K562 (cell line): Measurements from ENCODE around the gene MACF1. TPM values are rescaled to one million over a fixed set of nuclear protein-coding genes. Genes with fewer than 3 reads are reported as not detected.

ENCODE experiments used
- CHD1 ChIP-seq: fragments of 200-600 bp; sonication (generic); IDR thresholded peaks from one replicate; pipeline ENCODE4 v1.6.1; 2012; ENCODE audit warnings: mild to moderate bottlenecking, moderate library complexity, low read length, inconsistent platforms
- GTF2F1 ChIP-seq: IDR thresholded peaks from 2 replicates; pipeline ENCODE4 v1.6.1; 2011; ENCODE audit warnings: low read depth, low read length, improper control_type of control experiment
- HOXB6 ChIP-seq: fragments of 250-450 bp; sonication (Bioruptor Pico); IDR thresholded peaks from 2 replicates; pipeline ENCODE4 v1.5.1; 2022; ENCODE audit warnings: mild to moderate bottlenecking, borderline replicate concordance
- NCOA2 ChIP-seq, 2 experiments: fragments of 450-650 bp; IDR thresholded peaks; 2 replicates each; pipeline ENCODE4 v1.6.1; 2018; ENCODE audit warnings: mild to moderate bottlenecking in 2 of 2, moderate library complexity in 1 of 2; ENCODE audit not compliant: partially characterized antibody in 2 of 2
- PHF20 ChIP-seq: fragments of 450-650 bp; IDR thresholded peaks from 2 replicates; pipeline ENCODE4 v1.6.1; 2018; ENCODE audit not compliant: partially characterized antibody
- POLR2H ChIP-seq: IDR thresholded peaks from 2 replicates; pipeline ENCODE4 v1.6.1; 2016; ENCODE audit warnings: missing genetic modification characterization, low read depth, mild to moderate bottlenecking, control low read depth, missing compliant biosample characterization, moderate library complexity
- RFX1 ChIP-seq: fragments of 450-650 bp; IDR thresholded peaks from 2 replicates; pipeline ENCODE4 v1.6.1; 2016; ENCODE audit warnings: mild to moderate bottlenecking, moderate library complexity
- SP1 ChIP-seq: sonication (generic); formaldehyde crosslinking; IDR thresholded peaks from 2 replicates; pipeline ENCODE4 v1.8.1; 2022; ENCODE audit warnings: mild to moderate bottlenecking, missing genetic modification reagents
- SRSF7 ChIP-seq: fragments of 200-400 bp; formaldehyde crosslinking; optimal IDR thresholded peaks from 2 replicates; pipeline ENCODE3; 2017; ENCODE audit warnings: mild to moderate bottlenecking, low read depth, low read length
- ZNF121 ChIP-seq: sonication (generic); formaldehyde crosslinking; conservative IDR thresholded peaks from 2 replicates; pipeline ENCODE4 v1.8.0; 2022; ENCODE audit warnings: missing genetic modification reagents
- ZNF175 ChIP-seq: fragments of 200-800 bp; sonication (Bioruptor generic); IDR thresholded peaks from 2 replicates; pipeline ENCODE4 v1.6.1; 2016; ENCODE audit warnings: low read depth, mild to moderate bottlenecking, missing genetic modification characterization, missing compliant biosample characterization
- ZNF212 ChIP-seq: fragments of 450-650 bp; formaldehyde crosslinking; IDR thresholded peaks from 2 replicates; pipeline ENCODE4 v1.4.0; 2020; ENCODE audit warnings: mild to moderate bottlenecking
- ZNF24 ChIP-seq: fragments of 450-650 bp; IDR thresholded peaks from 2 replicates; pipeline ENCODE4 v1.6.1; 2016
- polyA plus RNA-seq, 8 experiments: library from polyadenylated mRNA; depleted of rRNA in 4 of 8; stranded (reverse) in 5 of 8; unstranded in 3 of 8; fragments of >200 nt; fragmentation: Nextera tagmentation in 2 of 8; fragmentation: Illumina TruSeq in 1 of 8; extraction: Ambion mirVana in 2 of 8; extraction: Trizol in 1 of 8; gene quantifications; 2 replicates each; pipeline versions ENCODE4 v1.2.1 to v1.2.3, GENCODE V29; 2011 to 2014; ENCODE audit warnings: inconsistent platforms in 1 of 8, missing spikeins in 1 of 8
- total RNA-seq, 7 experiments: library from RNA; depleted of rRNA in 6 of 7; stranded (reverse); fragments of >200 nt in 6 of 7; fragmentation: Illumina TruSeq in 2 of 7; extraction: Trizol in 2 of 7; gene quantifications; 2 replicates each; pipeline versions ENCODE4 v1.2.1 to v1.2.3, GENCODE V29; 2011 to 2021; ENCODE audit warnings: low replicate concordance in 1 of 7
- TF ChIP-seq, protein P1 (sequence below): sonication (generic); formaldehyde crosslinking; IDR thresholded peaks from 2 replicates; pipeline ENCODE4 v1.4.0; 2020; ENCODE audit warnings: mild to moderate bottlenecking, missing genetic modification reagents
- TF ChIP-seq, protein P2 (sequence below): sonication (generic); formaldehyde crosslinking; IDR thresholded peaks from 2 replicates; pipeline ENCODE4 v1.8.0; 2022; ENCODE audit warnings: mild to moderate bottlenecking, missing genetic modification reagents
- TF ChIP-seq, protein P3 (sequence below): IDR thresholded peaks from 3 replicates; pipeline ENCODE4 v1.6.1; 2011; ENCODE audit warnings: borderline replicate concordance, mild to moderate bottlenecking; ENCODE audit not compliant: insufficient read length, insufficient read depth

The MACF1 gene
- total and polyA plus RNA-seq, 9 of the 15 experiments (the other 6 are each of a cell fraction or from before 2014, with no cell fraction given) = 13.2 to 232 (median 112) TPM

DNA sequence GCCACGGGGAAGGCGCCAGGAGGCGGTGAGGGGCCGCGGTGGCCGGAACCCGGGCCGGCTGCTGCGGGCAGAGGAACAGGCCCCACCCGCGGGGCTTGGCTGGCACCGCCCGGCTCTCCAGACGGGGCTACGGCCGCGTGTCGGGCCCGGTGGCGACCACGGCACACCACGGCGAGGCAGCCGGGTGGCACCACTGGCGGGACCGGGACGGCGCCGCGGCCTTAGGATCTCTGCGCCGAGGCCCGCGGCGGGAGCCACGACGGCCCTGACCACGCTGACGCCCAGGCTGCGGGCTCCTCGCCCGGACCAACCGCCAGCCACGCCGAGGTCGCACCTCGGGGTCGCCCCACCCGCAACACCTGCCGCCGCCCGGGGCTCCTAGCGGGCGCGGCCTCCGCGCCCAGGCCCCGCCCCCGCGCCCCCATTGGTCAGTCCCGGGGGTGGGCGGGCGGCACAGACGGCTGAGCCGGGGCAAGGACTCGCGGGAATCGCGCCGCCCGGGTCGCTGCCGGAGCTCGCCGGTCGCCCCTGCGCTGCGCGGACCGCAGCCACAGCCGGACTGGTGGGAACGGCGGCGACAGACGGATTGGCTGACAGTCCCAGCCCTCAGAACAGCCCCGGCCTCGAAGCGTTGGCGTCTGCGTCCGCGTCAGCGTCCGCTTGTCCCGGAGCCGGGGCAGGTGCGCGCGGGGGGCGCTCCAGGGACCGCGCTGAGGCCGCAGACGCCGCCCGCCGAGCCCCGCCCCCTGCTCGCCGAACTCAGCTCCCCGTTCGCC lies 286.8 kb downstream of the MACF1 start, which contains the start of gene BMP8A (continued):
- TF ChIP-seq PHF20 (no peak), GTF2F1 (no peak), SRSF7 (peak; percentile 64), ZNF24 (no peak), RFX1 (no peak), POLR2H (tag) (no peak), CHD1 (no peak), ZNF175 (CRISPR knock-in tag) (no peak), HOXB6 (no peak), ZNF121 (CRISPR knock-in tag) (peak; percentile 59; the same call in 1 of the 2 replicates), NCOA2 (IDR thresholded peaks at IDR 0.05; ENCODE audit: partially characterized antibody in 2 of 2) (no peak), ZNF212 (no peak), SP1 (CRISPR knock-in tag) (peak; percentile 38; the same call in 1 of the 2 replicates)
- TF ChIP-seq, protein P1, sequence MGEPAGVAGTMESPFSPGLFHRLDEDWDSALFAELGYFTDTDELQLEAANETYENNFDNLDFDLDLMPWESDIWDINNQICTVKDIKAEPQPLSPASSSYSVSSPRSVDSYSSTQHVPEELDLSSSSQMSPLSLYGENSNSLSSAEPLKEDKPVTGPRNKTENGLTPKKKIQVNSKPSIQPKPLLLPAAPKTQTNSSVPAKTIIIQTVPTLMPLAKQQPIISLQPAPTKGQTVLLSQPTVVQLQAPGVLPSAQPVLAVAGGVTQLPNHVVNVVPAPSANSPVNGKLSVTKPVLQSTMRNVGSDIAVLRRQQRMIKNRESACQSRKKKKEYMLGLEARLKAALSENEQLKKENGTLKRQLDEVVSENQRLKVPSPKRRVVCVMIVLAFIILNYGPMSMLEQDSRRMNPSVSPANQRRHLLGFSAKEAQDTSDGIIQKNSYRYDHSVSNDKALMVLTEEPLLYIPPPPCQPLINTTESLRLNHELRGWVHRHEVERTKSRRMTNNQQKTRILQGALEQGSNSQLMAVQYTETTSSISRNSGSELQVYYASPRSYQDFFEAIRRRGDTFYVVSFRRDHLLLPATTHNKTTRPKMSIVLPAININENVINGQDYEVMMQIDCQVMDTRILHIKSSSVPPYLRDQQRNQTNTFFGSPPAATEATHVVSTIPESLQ = no peak
- TF ChIP-seq, protein P2, sequence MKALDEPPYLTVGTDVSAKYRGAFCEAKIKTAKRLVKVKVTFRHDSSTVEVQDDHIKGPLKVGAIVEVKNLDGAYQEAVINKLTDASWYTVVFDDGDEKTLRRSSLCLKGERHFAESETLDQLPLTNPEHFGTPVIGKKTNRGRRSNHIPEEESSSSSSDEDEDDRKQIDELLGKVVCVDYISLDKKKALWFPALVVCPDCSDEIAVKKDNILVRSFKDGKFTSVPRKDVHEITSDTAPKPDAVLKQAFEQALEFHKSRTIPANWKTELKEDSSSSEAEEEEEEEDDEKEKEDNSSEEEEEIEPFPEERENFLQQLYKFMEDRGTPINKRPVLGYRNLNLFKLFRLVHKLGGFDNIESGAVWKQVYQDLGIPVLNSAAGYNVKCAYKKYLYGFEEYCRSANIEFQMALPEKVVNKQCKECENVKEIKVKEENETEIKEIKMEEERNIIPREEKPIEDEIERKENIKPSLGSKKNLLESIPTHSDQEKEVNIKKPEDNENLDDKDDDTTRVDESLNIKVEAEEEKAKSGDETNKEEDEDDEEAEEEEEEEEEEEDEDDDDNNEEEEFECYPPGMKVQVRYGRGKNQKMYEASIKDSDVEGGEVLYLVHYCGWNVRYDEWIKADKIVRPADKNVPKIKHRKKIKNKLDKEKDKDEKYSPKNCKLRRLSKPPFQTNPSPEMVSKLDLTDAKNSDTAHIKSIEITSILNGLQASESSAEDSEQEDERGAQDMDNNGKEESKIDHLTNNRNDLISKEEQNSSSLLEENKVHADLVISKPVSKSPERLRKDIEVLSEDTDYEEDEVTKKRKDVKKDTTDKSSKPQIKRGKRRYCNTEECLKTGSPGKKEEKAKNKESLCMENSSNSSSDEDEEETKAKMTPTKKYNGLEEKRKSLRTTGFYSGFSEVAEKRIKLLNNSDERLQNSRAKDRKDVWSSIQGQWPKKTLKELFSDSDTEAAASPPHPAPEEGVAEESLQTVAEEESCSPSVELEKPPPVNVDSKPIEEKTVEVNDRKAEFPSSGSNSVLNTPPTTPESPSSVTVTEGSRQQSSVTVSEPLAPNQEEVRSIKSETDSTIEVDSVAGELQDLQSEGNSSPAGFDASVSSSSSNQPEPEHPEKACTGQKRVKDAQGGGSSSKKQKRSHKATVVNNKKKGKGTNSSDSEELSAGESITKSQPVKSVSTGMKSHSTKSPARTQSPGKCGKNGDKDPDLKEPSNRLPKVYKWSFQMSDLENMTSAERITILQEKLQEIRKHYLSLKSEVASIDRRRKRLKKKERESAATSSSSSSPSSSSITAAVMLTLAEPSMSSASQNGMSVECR = peak; percentile 52
- TF ChIP-seq, protein P3, sequence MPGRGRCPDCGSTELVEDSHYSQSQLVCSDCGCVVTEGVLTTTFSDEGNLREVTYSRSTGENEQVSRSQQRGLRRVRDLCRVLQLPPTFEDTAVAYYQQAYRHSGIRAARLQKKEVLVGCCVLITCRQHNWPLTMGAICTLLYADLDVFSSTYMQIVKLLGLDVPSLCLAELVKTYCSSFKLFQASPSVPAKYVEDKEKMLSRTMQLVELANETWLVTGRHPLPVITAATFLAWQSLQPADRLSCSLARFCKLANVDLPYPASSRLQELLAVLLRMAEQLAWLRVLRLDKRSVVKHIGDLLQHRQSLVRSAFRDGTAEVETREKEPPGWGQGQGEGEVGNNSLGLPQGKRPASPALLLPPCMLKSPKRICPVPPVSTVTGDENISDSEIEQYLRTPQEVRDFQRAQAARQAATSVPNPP = no peak
